GM18511 (cell line): ENCODE results near the gene POLA1.
"Not testable (repeated sequence)": the region's sequence is repeated elsewhere in the genome, so short reads cannot be mapped to it uniquely, and the experiment has no call there.

ENCODE experiments used
- ATAC-seq: cut with Tn5 transposase; IDR thresholded peaks from one replicate; pipeline ENCODE4 v1.9.1; 2021; ENCODE audit warnings: mild to moderate bottlenecking, moderate library complexity; ENCODE audit not compliant: unreplicated experiment

The POLA1 gene

DNA sequence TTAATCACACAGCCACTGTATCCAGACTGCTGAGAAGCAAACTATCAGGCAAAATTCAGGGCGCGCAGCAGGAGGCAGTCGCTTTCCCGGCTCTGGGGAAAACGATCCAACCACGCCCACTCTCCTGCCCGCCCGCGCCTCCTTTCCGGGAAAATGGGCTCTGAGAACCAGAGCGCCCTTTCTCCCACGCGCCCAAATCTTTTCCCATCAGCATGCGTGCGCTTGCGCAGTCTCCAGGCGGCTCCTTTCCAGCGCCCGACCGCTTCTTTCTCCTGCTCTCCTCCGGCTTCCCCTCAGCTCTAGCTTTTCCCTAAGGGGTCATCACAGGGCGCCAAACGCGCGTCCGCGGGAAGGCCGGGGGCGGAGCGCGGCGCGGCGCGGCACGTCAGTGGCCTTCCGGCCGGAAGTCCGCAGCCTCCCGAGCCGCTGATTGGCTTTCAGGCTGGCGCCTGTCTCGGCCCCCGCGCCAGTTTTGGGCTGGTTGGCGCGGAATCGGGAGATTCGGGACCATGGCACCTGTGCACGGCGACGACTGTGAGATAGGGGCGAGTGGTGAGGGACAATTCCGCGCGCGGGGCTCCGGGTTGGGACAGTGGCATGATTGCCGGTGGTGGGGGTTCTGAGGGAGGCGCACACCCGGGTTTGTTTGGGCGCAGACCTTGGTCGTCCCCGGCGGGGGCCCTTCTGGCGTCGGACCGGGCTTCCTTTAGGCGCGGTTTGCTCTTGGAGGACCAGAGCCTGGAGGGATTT is at the start of gene POLA1:
Gene POLA1, plus strand, starts transcription at position 466 of the 750 bp plus-strand sequence. Its CDS starts 44 bp downstream, at position 510.
- ATAC-seq: peak; percentile 95

DNA sequence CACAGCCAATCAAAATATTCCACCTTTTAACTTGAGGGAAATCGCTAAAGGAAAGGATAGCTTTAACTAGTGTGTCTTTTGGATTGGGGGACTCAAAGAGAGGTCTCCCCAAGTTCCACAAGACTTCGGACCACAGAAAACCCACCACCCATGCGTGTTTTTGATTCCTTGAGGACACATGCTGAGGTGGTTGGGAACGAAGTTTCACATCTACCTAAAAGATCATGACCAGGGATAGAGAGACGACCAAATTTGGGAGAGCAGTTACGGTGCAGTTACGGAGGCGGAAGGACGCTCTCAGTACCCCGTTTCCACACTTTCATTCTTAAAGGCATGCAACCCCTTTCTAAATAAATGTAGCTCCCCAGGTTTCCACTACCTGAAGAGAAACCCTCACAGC is 47.7 kb upstream of the POLA1 start:
- no peak for ATAC-seq

GRCh38 chrX:24646745-24647182 is 47.0 kb upstream of the POLA1 start:
- ATAC-seq: peak; percentile 15

- ATAC-seq: peak; percentile 88
Observed at GRCh38 chrX:24647257-24648058, 46.3 kb upstream of the POLA1 start, which contains the start of gene PCYT1B. Gene PCYT1B (minus strand): TSS chrX:24647347. CDS start chrX:24647105, 242 bp downstream.

DNA sequence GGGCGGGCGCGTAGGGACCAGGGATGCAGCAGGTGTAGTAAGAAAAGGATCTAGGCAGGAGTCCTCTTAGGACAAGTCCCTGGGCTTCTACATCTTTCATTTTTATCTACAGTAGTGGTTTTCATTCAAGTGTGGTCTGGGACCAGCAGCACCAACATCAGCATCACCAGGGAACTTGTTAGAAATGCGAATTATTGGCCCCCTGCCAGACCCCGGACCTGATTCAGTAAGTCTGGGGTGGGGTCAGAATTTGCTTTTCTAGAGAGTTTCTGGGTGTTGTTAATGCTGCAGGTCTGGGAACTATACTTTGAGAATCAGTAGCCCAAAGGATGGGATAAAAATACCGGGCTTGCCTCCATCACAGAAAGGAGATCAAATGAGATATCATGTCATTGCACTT is 45.2 kb upstream of the POLA1 start:
- ATAC-seq: no peak

DNA sequence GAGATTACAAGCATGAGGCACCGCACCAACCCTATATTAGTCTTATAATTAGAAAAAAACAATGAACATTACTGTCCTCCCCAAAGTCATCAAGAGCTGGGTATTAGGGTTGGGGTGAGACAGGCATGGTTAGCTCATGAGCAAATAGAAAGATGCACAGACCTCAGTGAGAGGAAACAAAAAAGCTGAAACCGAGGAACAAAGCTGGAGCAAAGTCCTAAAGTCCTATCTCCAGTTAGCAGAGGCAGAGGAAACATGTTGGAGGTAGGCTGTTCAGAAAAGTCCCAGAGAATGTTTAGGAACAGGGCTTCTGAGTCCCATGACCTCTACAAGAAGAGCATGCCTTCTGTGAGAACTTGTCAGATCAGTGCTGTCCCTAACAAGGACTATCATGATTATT is 41.9 kb upstream of the POLA1 start:
- ATAC-seq: no peak

- ATAC-seq: not testable (repeated sequence)
Observed at GRCh38 chrX:24655679-24656078, 38.0 kb upstream of the POLA1 start.

- no peak for ATAC-seq
Observed at GRCh38 chrX:24657671-24658386, 35.9 kb upstream of the POLA1 start.

- no peak for ATAC-seq
Observed at GRCh38 chrX:24658421-24658820, 35.3 kb upstream of the POLA1 start.

DNA sequence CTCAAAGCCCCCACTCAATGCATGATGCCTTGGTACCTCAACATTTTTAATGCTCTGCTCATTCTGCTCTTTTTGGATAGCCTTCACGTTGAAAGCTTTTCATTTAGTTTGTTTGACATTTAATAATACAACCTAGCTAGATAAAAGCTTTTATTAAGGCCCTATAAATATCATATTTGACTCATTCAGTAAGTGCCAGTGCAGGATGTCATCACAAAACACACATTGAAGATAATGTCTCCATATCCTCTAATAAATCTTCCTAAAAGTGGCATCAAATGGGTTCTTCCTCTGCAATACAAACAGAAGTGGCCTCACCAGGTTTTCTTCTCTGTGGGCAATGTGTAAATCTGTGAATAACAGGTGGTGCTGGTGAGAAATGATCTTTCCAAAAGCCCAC is 34.6 kb upstream of the POLA1 start:
- no peak for ATAC-seq

DNA sequence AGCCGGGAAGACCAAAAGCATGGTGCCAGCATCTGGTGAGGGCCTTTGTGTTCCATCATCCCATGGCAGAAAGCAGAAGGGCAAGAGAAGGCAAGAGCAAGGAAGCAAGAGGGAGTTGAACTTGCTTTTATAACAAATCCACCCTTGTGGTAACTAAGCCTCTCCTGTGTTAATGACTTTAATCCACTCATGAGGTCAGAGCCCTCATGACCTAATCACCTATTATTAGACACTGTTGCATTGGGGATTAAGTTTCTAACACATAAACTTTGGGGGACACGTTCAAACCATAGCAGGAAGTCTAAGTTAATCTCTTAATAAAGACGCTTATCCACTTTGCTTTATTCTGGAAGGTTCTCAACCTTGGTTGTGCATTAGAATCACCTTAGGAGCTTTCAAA is 34.1 kb upstream of the POLA1 start:
- no peak for ATAC-seq

- ATAC-seq: no peak
Observed at GRCh38 chrX:24661292-24661691, 32.4 kb upstream of the POLA1 start.

GRCh38 chrX:24662352-24662751 is 31.4 kb upstream of the POLA1 start:
- no peak for ATAC-seq

DNA sequence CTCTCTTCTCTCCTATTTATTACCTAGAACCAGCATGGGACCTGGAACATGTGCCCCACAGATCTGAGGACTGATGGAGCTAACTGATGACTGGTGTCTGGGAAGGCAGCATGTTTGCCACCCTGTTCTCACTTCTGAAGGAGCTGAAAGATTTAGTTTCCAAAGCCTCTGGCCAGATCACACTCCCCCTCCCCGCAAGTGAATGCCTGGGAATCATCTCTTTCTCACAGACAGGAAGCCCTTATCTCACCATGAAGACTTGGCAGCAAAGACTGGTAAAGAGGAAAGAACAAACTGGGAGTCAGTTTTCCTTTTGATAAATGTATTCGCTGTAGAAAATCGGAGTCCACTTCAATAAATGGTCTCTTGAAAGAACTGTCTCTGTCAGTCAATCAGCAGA is 25.6 kb upstream of the POLA1 start:
- ATAC-seq: no peak

- ATAC-seq: no peak
Observed at GRCh38 chrX:24672701-24673190, 21.0 kb upstream of the POLA1 start.

DNA sequence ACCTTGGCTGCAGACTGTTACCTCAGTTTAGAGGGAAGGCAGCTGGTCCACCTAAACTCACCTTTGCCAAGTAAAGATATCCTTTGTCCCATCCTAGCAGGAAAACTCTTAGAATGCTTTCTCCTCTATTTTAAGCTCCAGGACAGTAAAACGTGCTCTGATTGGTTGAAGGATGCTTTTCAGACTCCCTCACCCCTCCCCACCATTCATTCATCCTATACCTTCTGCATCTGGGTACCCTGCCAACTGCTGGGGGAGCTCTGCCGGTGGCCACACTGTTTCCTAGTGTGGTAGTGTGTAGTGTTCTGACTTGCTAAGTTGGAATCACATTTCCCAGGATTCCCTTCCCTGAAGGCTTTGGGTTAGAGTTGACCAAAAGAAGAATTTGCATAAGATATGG is 20.3 kb upstream of the POLA1 start:
- no peak for ATAC-seq

DNA sequence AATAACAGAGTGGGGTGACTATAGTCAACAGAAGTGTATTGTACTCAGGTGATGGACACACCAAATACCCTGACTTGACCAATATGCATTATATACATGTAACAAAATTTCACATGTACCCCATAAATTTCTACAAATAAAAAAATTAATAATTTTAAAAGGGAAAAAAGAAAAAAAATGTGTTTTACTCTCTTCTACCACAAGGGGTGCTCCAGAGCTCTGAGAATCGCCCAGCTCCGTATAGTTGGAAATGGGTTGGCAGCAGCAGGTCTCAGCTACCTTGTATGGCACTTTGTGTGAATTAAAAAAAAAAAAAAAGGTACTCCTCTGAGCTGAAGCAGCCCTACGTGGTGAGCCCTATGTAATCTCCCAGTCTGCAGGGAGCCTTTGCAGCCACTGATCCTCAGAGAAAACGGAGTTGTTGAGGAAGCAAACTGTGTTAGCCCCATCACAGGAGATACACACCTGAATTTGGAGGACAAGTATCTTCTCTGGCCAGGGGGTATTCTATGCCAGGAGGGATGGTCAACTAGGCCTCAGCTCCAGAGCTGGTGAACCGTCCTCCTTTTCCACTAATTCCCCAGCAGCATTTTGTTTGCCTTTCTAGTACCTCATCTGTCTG is 17.2 kb upstream of the POLA1 start:
- ATAC-seq: peak; percentile 71

- ATAC-seq: no peak
Observed at GRCh38 chrX:24682739-24683432, 10.8 kb upstream of the POLA1 start.

DNA sequence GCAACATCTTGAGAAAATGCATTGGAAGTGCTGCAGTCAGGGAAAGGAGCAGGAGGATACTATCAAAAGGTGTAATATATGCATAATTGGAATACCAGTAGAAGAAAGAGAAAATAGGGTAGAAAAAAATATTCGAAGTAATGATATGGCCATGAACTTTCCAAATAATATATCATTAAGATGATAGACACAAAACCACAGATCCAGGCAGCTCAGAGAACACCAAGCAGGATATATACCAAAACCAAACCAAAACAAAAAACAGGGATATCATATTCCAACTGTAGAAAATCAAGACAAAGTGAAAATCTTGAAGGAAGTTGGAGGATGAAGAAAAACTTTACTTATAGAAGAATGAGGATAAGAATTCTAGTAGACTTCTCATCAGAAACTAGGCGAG is 9.7 kb upstream of the POLA1 start:
- no peak for ATAC-seq

DNA sequence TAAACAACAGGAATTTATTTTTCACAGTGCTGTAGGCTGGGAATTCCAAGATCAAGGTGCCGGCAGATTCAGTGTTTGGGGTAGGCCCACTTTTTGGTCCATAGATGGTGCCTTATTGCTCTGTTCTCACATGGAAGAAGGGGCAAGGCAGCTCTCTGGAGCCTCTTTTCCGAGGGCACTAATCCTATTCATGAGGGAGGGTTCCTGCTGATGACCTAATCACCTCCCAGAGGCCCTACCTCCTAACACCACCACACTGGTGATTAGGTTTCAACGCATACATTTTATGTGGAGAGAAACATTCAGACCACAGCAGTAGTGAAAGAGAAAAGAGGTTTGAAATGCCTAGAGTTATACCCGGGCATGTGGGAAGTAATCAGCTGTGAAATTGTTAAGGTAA is 1.4 kb upstream of the POLA1 start:
- ATAC-seq: no peak
